Activated T-cell treated with anti-CD3 and anti-CD28 coated beads for 48 hours (primary cell): ENCODE data around the gene WDR86.

Experiments used
- DNase-seq: peaks from one replicate; pipeline ENCODE4 v3.0.0-alpha.2; 2020; ENCODE audit warnings: low read depth

Gene WDR86

DNA sequence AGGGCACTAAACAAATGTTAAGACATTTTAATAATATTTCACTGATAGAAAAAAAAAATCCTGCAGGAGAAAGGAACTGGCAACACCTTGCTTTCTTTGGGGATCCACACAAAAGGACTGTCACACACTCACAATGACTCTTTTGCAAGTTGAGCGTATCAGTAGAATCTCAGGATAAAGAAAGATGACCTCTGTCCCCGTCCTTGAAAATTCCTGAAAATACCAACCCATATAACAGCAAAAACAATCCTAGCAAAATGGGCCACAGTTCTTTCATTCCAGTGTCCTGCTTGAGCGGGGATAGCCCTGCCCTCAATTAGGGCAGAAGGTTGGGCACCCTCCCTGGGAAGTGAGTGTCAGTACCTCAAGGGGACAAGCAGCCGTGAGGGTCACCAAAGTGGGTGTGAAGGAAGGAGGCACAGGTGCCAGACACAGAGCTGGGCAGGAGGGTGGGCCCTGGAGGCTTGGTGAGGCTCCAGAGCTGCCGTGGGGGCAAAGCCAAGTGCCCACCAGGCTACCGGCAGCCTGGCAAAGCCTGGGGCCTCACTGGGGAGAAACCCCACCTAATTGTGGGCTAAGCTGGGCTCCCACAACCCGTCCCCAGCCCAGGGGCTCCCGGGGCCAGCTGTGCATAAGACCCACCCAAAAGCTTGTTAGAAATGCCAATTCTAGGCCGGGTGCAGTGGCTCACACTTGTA is 2.8 kb downstream of the WDR86 start:
- DNase-seq: no peak

DNA sequence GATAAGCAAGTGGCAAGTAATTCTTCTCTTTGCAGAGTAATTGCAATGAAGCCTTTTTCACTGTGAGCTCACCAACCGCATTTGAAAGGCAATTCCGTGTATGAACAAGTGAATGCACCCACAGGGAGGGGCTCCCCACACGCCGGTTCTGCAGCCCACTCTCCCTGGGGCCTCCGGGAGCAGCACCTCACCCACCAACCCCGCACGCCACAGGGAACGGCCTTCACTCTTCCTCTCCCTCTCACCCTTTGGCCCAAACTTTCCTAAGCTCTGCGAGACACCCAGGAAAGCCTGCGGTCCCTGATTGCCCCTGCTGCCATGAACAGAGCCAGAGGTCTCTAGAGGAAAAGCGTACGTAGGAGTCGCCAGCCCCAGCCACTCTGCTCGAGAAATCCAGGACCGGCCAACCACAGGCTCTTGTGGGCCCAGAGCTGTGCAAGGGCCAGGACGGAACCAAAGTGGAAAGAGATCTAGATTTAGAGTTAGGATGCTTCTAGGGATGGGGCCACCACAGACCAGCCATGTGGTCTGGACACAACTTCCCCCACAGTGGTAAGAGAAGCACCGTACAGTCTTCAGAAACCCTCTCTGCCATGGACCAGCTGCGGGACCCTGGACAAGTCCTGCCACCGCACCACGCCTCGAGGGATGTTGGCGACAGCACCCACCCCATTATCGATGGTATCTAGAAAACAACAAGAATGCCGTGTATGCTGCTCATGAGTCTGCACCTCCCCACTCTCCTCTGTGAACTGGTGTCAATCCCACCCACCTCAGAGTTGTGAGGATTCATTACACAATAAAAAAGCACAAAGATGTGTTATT is 3.6 kb downstream of the WDR86 start:
- DNase-seq: no peak

DNA sequence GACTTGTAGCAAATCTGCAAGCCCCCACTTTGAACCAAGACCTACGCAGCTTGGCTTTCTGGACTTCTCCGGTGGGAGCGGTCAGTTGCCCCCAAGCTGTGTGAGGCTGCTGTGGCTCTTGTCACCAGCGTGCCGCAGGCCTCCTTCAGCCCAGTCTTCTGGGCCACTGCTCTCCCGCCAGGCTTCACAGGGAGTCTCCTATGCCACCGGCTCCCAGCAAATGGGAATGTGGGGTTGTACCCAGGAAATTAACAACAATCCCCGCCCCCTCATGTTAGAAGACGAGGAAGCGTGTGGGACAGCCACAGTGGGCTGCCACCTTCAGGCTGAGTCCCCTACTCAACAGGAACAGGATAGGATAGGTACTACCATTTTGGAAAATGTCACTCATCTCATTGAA is 4.2 kb downstream of the WDR86 start:
- DNase-seq: no peak

DNA sequence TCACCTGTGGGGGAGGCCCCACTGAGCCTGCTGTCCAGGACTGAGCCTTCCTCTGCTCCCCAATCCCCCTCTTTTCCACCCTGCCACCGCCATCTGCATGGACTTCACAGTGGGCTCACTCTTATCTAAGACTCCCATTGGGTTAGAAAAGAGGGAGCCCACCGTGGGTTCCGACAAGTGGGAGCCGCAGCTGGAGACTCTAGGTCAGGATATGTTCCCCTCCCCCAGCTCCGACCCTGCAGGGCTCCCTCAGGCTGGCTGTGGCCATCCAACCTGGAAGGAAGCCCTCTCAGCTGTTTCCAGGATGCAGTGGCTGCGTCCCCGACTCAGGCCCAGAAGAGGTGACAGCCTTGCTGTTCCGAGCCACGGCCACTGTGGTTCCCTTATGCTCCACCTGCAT is 4.8 kb downstream of the WDR86 start:
- DNase-seq: no peak

DNA sequence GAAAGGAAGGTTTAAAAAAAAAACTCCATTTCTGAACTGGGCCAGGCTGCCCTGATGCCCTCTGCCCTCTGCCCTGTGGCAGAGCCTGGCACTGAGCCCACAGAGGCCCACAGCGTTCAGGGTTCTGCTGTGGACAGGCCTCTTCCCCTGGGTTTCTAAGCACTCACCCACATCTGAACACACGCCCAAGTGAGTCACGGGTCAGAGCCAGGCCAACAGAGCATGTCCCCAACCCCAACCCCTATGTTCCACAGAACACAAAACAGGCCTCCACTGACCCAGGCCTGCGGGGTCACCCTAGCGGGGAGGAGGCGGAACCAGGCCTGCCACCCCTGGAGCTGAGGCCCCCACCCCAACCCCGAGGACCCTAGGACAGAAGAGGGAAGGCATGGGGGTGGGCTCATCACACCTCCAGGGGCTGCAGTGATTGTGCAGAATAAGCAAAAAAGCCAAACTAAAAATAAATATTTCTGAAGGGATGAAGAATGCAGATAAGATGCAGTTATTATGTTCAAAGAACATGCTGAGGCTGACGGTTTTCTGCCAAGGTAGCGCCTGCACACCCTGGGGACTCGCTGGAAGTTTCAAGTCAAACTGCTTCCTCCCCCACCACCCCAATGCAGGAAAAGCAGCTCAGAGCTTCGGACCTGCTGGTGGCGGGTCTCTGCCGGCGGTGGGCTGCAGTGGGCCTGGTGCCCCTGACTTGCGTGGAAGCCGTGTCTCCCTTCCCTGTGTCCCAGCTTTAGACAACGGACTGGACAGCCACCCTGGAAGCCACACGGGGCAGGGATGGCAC is 5.4 kb downstream of the WDR86 start:
- DNase-seq: no peak

DNA sequence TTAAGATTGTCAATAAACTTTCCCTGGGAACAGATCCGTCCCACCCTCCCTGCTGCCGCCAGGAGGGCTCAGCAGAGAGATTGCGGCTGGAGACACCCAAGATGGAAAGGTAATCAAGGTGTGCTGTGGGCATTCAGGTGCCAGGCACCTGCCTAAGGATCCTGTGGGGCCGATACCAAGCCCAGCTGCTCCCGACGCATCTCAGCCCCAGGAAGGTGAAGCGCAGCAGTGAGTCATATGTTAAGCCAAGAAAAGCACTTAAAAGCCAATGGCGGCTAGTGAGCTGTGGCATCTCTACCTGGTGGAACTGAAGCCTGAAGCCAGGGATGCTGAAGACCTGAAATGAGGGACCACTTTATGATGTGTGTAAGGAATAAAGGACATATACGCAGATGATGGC is 6.1 kb downstream of the WDR86 start:
- no peak for DNase-seq

DNA sequence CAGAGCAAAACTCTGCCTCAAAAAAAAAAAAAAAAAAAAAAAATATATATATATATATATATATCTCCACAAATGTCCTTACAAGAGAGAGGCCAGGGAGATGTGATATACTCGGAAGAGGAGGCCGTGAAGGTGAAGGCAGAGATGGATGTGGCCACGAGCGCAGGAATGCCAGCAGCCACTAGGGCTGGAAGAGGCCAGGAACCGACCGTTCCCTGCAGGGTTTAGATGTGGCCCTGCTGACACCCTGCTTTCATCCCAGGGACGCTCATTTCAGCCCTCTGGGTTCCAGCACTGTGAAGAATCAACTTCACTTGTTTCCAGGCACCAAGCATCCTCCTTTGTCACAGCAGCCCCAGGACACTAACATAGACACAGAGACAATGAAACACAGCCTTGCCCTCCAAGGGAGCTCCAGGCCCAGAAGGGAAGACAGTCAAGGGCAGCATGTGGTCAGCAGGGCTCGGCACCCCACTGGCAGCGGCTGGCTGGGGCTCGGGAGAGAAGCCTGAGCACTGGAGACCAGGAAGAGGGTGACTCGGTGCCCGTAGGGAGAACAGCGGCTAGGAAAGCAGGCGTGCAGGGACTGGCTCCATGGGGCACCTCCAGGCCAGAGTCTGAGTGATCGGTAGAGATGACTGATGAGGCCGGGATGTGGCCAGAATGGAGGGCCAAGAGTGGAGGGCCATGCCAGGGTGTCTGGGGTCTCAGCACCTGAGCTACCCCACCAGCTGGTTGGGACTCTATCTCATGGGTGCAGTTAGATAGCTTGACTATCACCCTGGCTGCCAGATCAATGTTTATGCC is 7.6 kb downstream of the WDR86 start:
- no peak for DNase-seq

DNA sequence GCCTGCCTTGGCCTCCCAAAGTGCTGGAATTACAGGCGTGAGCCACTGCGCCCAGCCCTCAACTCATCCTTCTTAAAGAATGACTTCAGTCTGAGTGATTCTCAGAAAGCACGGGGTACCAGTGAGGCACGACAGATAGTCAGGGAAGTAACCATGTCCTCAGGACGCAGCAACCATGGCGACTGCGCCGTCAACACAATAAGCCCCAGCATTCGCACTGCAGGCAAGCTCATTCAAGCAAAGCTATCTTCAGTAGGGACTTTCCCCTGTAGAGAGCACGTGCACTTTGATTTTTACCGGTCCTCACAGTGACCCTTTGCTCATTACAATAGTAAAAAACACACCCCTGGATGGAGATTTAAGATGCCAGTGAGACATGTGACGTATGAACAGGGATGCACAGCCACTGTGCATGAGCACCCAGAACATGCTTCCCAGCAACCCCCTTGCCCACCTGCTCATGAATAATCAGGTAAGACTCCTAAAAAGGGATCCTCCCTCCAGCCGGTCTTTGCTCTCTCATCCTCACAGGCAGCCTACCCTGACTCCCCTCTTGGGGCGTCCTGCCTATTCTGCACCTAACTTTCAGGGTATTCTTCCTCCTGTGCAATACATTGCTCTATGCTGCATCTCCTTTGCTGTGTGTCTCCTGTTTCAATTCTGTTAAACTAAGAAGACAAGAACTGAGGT is 9.1 kb downstream of the WDR86 start:
- DNase-seq: no peak

DNA sequence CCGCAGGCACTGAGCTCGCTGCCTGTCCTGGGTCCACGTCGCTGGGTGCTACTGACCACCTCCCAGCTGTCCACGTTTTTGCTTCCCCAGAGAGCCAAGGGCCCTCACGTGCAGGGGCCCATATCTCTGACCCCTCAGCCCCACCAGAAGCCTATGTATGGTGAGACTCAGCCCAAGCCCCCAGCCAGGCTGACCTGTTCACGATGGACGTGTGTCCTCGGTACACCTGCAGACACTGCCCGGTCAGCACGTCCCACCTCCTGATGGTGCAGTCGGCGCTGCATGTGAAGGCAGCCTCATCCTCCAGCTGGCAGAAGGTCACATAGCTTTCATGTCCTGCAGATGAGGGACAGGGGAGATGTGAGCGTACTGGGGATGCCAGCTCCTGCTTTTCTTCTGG is 9.9 kb downstream of the WDR86 start:
- DNase-seq: no peak

DNA sequence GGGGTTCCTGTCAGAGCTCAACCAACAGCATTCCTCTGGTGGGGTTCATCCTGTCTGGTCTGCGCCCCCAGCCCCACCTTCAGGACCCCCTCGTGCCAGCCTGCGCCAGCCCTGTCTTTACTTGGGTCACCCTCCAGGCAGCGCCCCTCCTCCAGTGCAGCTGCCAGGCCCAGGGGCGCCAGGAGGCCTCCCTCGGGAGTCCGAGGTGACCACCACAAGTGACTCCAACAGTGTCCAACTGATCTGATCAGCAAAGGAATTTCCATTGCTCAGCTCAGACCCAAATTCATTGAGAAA is 10.6 kb downstream of the WDR86 start:
- no peak for DNase-seq

DNA sequence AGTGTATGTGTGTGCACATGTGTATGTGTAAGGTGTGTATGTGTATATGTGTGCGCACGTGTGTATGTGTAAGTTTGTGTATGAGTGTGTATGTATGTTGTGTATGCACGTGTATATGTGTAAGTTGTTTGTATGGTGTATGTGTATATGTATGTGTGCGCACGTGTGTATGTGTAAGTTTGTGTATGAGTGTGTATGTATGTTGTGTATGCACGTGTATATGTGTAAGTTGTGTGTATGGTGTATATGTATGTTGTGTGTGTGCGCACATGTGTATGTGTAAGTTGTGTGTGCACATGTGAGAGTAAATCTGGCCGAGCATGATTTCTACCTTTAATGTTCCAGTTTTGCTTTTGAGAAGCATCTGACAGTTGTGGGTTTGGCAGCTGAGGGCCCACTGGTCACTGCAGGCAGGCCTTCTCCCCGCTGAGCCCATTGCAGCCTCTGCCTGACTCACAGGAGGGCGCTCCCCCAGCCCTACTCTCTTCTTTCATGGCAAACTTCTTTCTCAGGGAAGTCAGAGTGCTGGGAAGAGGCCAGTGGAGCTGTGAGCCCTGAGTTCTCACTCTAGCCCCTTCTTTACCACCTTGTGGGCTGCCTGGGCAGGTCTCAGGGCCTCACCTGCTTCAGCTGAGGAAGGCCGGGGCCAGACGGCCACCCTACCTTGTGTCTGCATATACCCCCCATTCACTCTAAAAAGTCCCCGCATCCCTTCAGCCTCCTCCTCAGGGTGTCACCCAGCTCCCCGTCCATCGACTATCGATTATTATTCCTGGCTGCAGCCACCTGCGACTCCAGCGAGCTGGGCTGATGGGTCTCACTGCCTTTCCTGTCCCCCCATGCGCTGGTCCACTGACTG is 11.2 kb downstream of the WDR86 start:
- DNase-seq: no peak

DNA sequence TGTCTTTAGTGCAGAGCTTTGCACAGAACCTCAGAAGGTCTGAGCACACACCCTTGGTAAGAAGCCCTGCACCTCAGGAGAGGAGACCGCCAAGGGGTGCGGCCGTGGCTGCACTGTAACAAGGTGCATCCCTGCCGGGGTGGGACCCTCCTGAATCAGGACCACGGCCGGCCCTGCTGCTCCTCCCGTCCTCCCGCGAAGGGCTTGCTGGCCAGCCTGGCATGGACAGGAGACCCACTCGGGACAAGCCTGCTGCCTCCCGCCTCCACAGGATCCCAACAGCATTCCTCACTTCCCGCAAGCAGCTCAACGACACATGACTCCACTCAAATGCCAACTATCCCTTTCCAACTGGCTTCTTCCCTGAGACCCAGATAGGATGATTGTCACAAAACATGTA is 12.8 kb downstream of the WDR86 start:
- DNase-seq: no peak

DNA sequence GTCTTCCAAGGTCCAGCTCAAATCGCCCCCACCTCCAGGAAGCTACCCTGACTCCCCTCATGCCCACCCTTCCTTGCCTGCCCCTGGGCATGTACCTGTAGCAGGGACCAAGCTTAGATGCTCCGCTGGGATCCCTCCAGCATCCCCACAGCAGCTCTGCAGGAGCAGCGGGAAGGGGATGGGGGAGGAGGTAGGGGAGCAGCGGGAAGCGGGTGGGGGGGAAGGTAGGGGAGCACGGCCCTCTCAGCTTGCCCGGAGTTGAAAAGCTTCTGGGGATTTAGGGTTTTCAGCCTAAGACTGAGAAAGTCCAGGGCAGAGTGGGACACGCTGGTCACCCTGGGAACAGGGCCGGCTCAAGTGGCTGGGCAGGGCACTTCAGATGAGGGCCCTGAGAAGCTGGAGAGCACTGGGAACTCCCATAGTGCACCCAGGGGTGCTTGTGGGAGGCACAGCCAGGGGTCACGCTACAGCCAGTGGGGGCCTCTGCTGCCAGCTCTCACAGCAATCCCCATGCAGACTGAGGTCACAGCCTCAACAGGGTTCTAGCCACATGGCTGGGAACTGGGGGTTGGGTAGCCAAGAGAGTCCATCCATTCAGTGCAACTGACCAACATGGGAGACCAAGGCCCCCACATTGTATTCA is 13.4 kb downstream of the WDR86 start:
- no peak for DNase-seq

DNA sequence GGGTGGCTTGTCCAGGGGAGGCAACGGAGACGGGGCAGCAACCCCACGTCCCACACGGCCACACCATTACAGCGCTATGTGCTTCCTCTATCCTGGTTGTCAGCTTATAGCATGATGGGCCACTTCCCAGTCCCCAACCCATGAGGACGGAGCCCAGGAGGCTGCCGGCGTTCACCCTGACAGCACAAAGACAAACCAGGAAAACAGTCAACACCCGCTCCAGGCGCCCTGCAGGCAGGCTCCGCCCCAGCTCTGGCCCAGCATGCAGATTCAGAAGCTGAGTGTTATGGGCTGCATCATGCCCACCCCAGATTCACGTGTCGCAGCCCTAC is 14.8 kb downstream of the WDR86 start:
- no peak for DNase-seq

DNA sequence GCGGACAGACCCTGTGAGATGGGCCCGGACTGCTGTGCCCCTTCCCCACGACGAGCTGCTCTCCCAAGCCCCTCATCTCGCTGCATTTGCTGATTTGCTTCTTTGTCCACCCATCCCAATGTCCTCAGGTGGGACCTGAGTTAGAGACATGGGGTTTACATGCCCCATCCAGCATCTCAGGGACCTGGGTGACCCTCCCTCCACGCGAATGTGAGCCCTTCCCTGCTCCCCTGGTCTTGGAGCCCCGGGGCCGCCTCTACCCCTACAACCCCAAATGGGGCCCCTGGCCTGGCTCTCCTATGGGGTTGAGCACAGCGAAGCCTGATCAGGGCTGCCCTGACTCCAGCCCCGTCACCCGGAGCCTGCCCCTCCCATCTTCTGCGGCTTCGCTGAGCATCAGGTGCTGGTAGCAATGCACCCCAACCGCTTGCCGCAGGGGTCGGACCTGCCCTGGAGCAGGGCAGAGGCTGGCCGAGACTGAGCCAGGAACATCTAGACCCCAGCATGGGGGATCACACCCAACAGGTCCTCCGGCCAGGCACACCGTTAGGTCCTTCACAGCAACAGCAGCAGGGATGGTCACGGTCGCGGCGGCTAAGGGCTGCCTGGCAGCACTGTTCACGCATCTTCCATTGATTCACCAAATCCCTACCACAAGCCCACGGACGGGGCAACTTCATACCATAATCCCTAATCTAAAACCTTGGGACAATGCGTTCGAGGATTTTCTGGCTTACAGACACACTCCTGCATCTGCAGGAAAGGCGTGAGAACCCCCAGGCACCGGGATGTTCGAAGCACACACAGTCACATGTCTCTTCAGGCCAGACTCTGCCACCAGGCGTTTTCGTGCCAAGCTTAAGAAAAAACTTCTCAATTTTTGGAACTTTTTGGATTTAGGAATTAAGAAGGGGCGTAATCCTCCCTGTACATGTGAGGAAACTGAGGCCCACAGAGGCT is 15.5 kb downstream of the WDR86 start:
- DNase-seq: no peak

DNA sequence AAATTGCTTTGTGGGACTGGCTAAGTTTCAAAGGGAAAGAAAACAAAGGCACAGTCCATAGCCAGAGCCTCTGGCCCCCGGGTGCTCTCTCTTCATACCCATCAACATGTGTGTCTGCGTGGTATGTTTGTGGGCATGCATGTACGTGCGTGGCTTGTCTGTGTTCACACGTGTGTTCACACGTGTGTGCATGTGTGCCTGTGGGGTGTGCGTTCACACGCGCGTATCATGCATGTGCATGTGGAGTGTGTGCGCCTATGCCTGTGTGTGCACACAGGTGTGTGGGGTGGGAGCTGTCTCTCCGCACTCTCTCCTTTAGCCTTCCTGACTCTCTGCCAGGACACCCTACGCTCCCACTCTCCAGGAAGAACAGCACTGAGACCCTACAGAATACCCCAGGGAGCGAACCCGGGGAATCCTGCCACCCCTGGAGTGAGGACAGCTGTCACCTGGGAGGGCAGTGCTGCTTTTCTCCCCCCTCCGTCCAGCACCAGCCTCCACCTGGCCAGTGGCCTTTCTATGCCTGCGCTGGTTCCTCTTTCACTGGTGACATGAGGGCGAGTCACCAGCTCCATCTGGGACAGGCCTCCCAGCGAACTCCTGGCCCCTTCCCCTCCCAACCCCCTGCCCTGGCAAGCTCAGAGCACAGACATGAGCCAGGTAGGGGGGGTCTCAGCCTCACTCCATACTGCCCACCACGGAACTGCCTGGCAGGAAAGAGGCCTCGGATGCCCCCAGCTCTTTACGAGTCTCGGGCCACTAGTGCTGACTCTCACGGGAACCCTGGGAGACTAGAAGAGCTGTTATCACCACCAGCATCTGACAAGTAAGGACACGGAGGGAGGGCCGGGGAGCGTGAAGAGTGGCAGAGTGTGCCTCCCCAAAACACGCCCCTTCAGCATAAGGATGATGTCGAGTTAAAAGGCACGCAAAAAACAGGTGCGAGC is 16.5 kb downstream of the WDR86 start:
- no peak for DNase-seq

DNA sequence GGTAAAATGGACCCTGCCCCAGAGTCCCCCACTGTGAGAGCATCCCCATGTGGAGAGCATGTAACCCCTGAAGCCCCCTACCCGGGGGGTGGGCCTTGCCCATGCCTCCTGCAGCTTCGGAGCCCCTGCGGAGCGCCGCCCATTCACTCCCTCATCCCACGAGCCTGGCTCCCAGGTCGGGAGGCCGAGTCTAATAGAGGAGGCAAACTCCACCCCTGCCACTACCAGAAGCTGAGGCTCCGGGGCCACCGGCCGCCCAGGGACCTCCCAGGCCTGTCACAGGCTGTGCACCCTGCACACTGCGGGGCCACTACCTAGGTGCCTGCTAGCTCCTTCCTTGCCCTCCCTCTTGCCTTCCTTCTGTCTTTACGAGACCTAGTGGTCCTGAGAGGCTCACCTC is 17.4 kb downstream of the WDR86 start:
- no peak for DNase-seq

DNA sequence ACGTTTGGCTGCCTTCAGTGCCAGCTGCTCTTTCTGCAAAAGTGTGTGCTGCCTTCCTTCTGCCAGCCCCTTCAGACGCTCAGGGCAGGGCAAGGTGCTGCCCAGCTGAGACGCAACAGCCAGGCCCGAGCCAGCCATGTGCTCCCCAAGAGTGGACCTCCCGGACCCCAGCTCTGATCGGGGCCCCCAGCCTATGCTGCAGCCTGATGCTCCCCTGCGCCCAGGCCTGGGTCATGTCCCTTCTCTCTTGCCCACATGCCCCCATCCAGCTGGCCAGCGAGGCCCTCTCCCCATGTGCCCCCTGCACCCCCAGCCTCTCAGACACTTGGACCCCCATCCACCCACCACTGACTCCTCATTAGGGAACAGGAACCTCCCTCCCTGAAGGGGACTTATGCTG is 17.8 kb downstream of the WDR86 start:
- no peak for DNase-seq
